Lung (tissue), 12 donors: ENCODE measurements around the gene LENG8. TPM values are rescaled to one million over a fixed set of nuclear protein-coding genes. Genes with fewer than 3 reads are reported as not detected.
"Not testable (repeated sequence)": the region's sequence is repeated elsewhere in the genome, so short reads cannot be mapped to it uniquely, and the experiment has no call there.

Experiments used
- ATAC-seq: fragments of 200-7000 bp; cut with Tn5 transposase; one replicate; pipeline ENCODE4 v1.9.1; 2020; ENCODE audit warnings: moderate number of reproducible peaks; ENCODE audit not compliant: insufficient read depth, low FRiP score
- DNase-seq, 3 donors: peaks; one replicate each; pipeline ENCODE4 v3.0.0-alpha.2; 2013 to 2017
- H3K27ac ChIP-seq, 2 donors: one replicate each; pipeline ENCODE4 v1.5.1; 2013; ENCODE audit warnings: mild to moderate bottlenecking in 2 of 2, moderate library complexity in 2 of 2, control low read depth in 1 of 2, inconsistent platforms in 1 of 2, low read depth in 1 of 2, low read length in 1 of 2
- H3K27me3 ChIP-seq, 3 donors: one replicate each; pipeline ENCODE4 v1.5.1; 2013; ENCODE audit warnings: low read length in 2 of 3; ENCODE audit not compliant: control insufficient read depth in 3 of 3, insufficient read depth in 3 of 3
- H3K36me3 ChIP-seq, 4 donors: one replicate each; pipeline ENCODE4 v1.5.1; 2013; ENCODE audit warnings: low read length in 4 of 4, mild to moderate bottlenecking in 1 of 4, moderate library complexity in 1 of 4; ENCODE audit not compliant: control insufficient read depth in 4 of 4, insufficient read depth in 4 of 4
- H3K4me1 ChIP-seq, 5 donors: one replicate each; pipeline ENCODE4 v1.5.1; 2013; ENCODE audit warnings: low read length in 5 of 5, mild to moderate bottlenecking in 2 of 5, moderate library complexity in 1 of 5; ENCODE audit not compliant: control insufficient read depth in 5 of 5, insufficient read depth in 5 of 5
- H3K4me3 ChIP-seq: one replicate; pipeline ENCODE4 v1.5.1; 2013; ENCODE audit warnings: mild to moderate bottlenecking, control low read depth, moderate library complexity
- H3K9ac ChIP-seq, 2 donors: one replicate each; pipeline ENCODE4 v1.5.1; 2013; ENCODE audit warnings: low read length in 2 of 2, control low read depth in 1 of 2; ENCODE audit not compliant: insufficient read depth in 1 of 2
- H3K9me3 ChIP-seq, 4 donors: one replicate each; pipeline ENCODE4 v1.5.1; 2013; ENCODE audit warnings: low read length in 3 of 4, mild to moderate bottlenecking in 1 of 4, moderate library complexity in 1 of 4; ENCODE audit not compliant: control insufficient read depth in 4 of 4, insufficient read depth in 3 of 4
- WGBS, 2 donors: extraction: QIAGEN DNeasy Blood & Tissue Kit; methylation state at CpG; one replicate each; pipeline ENCODE4 v1.1.7; 2013; 5-methylcytosine and 5-hydroxymethylcytosine counted together
- polyA plus RNA-seq, 2 donors: library from polyadenylated mRNA; stranded (reverse); fragments of 200-250 nt; gene quantifications; one replicate each; pipeline ENCODE4 v1.2.1, GENCODE V29; 2013
- total RNA-seq, 2 donors: library from RNA; depleted of rRNA in 1 of 2; stranded (reverse); fragments of >200 nt in 1 of 2; gene quantifications; one replicate each; pipeline ENCODE4 v1.2.1, GENCODE V29; 2014 to 2021
- TF ChIP-seq, protein P1 (sequence below): IDR thresholded peaks from 2 replicates; pipeline ENCODE4 v1.5.1; 2012; ENCODE audit warnings: mild to moderate bottlenecking; ENCODE audit errors: control extremely low read depth, extremely low read depth
- donor health status: control.
- donor health status: control.
- donor health status: Bipolar disorder and iron deficiency.
- donor health status: healthy.
- donor health status: DM: yes; HTN: yes; CAD: no.

Gene LENG8
- total and polyA plus RNA-seq, 4 donors, result 75.1 to 199 (median 113) TPM

DNA sequence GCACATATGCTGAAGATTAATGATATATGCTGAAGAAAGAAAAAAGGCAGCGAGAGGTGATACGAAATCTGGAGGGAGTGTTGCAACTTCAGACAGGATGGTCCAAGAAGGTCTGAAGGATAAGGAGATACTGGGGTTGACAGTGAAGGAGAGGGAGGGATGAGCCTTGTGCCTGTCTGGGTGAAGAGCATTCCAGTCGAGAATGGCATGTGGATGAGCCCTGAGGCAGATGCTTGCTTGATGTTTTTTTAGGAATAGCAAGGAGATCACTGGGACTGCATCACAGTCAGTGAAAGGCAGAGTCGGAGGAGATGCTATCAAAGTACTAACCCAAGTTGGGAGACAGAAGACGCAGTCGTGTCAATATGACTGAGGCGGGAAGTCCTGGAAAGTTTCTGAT lies 40.3 kb downstream of the LENG8 start:
- DNase-seq, result no peak
- Histone ChIP-seq H3K4me1 (no peaks in the 10 kb centered on the region), H3K9me3 (peaks cover 0 to 2% (median 0%) of the 10 kb centered on the region in 4 donors), H3K27ac (no peak overlapping the region), H3K9ac (no peak overlapping the region), H3K27me3 (no peaks in the 10 kb centered on the region), H3K36me3 (no peaks in the 10 kb centered on the region), H3K4me3 (no peak overlapping the region)
- TF ChIP-seq, protein P1, sequence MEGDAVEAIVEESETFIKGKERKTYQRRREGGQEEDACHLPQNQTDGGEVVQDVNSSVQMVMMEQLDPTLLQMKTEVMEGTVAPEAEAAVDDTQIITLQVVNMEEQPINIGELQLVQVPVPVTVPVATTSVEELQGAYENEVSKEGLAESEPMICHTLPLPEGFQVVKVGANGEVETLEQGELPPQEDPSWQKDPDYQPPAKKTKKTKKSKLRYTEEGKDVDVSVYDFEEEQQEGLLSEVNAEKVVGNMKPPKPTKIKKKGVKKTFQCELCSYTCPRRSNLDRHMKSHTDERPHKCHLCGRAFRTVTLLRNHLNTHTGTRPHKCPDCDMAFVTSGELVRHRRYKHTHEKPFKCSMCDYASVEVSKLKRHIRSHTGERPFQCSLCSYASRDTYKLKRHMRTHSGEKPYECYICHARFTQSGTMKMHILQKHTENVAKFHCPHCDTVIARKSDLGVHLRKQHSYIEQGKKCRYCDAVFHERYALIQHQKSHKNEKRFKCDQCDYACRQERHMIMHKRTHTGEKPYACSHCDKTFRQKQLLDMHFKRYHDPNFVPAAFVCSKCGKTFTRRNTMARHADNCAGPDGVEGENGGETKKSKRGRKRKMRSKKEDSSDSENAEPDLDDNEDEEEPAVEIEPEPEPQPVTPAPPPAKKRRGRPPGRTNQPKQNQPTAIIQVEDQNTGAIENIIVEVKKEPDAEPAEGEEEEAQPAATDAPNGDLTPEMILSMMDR, result no peak
- ATAC-seq, result no peak
- 62 to 79% methylated on average over 7 of the region's 7 CpGs for WGBS, 2 donors

DNA sequence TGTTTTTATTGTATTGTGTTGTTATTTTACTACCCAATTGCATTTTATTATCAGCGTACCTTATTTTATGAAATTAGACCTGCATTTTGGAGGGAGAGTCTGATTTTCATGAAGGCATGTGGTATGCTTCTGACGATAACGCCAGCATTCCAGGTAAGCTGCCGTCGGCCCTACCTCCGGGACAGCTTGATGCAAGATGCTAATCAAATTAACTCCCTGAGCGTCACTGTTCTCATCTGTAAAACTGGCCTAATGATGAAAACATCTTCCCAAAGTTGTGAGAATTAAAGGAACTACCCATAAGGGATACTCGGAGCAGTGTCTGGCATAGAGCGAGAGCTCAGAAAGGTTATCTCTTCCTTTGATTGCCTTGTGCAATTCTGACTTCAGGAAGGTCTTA lies 40.8 kb downstream of the LENG8 start:
- TF ChIP-seq, protein P1, result no peak
- DNase-seq, result no peak
- H3K36me3 ChIP-seq, result no peaks in the 10 kb centered on the region
- H3K9ac ChIP-seq, result no peak overlapping the region
- H3K4me3 ChIP-seq, result no peak overlapping the region
- 65 to 74% methylated on average over 9 of the region's 9 CpGs for WGBS, 2 donors
- H3K27ac ChIP-seq, result no peak overlapping the region
- no peaks in the 10 kb centered on the region for H3K27me3 ChIP-seq
- no peak for ATAC-seq
- peaks cover 0 to 2% (median 0%) of the 10 kb centered on the region in 4 donors for H3K9me3 ChIP-seq
- no peaks in the 10 kb centered on the region for H3K4me1 ChIP-seq

DNA sequence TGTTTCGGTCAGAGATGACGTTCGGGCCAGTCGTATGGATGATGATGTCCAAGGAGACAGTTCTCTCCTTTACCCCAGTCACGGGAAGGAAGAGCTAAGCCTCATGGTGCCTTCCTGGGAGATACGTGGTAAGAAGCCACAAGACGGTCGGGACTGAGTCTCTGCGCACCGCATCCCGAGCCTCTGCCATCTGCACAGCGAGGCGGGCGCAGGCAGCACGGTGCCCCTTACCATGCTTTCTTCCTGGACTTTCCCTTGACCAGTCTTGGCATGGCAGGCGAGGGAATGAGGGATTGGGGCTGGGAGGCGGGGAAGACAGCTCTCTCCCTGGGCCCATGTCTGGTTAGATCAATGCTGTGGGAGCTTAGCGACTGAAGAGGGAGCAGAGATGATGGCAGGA lies 43.6 kb downstream of the LENG8 start:
- 83 to 94% methylated on average over 18 of the region's 18 CpGs for WGBS, 2 donors

GRCh38 chr19:54493056-54493455 lies 44.1 kb downstream of the LENG8 start:
- not testable (repeated sequence) for ATAC-seq, H3K4me1 ChIP-seq, H3K27me3 ChIP-seq, H3K27ac ChIP-seq, H3K9me3 ChIP-seq, H3K36me3 ChIP-seq, H3K9ac ChIP-seq, DNase-seq, H3K4me3 ChIP-seq
- 81 to 94% methylated on average over 5 of the region's 5 CpGs for WGBS, 2 donors

More for the DNA sequence above, 43.6 kb downstream of the LENG8 start:
- peaks cover 0 to 2% (median 0%) of the 10 kb centered on the region in 4 donors for H3K9me3 ChIP-seq
- no peaks in the 10 kb centered on the region for H3K4me1 ChIP-seq
- TF ChIP-seq, protein P1, result no peak
- H3K36me3 ChIP-seq, result no peaks in the 10 kb centered on the region
- no peak for DNase-seq
- H3K9ac ChIP-seq, result no peak overlapping the region
- no peaks in the 10 kb centered on the region for H3K27me3 ChIP-seq
- no peak overlapping the region for H3K4me3 ChIP-seq
- no peak for ATAC-seq
- no peak overlapping the region for H3K27ac ChIP-seq
